ENCODE measurements around the gene SLC38A1.
"Not testable (repeated sequence)": the region's sequence is repeated elsewhere in the genome, so short reads cannot be mapped to it uniquely, and the experiment has no call there.

Gene SLC38A1

DNA sequence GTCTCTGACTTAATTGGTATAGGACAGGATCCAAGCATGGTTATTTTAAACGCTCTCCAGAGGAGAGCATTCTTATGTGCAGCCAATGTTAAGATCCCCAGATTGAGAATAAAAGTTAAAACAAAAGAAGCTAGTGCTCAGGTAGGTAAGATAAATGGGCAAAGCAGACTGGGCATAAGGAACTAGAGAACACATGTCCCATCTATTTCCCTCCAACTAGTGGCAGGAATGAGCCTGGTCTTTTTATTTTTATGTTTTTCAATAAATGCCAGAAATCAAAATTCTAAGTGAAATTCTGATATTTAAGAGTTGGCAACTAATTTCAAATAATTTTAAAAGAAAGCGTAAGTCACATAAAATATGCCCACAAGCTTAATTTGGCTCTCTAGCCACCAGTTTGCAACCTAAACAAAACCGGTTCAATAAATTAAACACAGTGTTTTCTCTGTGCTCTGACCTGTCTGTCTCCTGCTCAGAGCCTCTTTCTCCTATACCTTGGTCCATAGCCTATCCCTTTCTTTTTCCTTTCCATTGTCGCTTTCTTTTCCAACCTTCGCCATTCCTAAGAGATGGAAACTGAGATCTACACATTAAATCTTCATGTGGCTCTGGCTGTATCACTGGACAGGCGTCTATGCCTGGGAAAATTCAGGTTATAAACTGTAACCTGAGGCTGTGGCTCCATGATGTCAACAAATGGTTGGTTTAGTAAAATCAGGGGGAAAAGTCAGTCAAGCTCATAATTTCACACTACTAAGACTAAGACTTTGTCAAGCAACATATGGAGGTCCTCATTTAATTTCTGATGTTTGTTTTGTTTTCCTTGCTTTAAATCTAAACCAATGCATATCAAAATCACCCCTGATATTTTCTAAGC, 5.5 kb downstream of the SLC38A1 start:
- no peak for DNase-seq

DNA sequence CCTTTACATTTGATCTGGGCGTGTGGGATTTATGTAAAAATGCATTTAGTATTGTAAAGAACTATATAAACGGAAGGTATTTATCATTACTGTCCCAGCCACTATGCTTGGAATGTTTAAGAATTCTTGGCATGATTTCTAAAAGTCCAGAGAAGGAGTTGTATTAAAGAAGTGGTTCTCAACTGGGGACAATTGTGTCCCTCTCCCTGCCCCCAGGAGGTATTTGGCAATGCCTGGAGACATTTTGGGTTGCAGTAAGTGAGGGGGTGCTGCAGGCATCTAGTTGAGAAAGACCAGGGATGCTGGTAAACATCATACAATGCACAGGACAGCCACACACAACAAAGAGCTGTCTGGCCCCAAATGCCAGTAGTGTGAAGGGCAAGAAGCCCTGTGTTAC, 7.2 kb downstream of the SLC38A1 start:
- no peak for DNase-seq

GRCh38 chr12:46260913-46261476, 7.8 kb downstream of the SLC38A1 start:
- DNase-seq = no peak

- no peak for DNase-seq
Measured at GRCh38 chr12:46260124-46260912, 8.5 kb downstream of the SLC38A1 start.

DNA sequence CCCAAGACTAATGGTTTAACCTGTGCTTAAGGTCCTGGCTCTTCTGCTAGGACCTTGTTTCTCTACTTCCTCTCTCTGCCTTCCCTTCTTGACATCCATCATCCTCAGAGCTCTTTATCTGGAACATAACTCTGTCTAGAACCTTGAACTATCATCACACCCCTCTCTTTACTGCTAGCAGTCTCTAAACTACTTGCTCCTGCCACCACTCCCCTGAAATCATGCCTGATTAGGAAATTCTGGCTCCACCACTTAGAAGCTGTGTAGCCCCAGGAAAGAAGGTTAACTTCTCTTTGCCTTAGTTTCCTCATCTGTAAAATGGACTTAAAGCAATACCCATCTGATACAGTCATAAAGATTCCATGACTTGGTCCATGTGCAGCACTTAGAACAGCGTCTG, 9.1 kb downstream of the SLC38A1 start:
- DNase-seq = no peak

DNA sequence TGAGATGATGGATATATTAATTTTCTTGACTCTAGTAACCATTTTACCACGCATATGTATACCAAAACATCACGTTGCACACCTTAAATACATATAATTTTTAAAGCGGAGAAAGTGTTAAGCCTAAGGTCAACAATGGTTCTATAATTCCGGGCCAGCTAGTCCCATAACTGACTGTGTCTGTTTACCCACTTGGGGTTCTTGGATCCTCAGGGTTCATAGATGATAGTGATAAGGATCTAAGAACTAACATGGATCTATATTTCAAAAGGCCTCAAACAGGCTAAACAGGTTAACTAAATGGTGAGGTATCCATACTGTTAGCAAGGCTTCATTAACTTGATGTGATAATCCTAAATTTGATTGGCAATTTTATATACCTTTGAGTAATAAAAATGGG, 9.8 kb downstream of the SLC38A1 start:
- no peak for DNase-seq

DNA sequence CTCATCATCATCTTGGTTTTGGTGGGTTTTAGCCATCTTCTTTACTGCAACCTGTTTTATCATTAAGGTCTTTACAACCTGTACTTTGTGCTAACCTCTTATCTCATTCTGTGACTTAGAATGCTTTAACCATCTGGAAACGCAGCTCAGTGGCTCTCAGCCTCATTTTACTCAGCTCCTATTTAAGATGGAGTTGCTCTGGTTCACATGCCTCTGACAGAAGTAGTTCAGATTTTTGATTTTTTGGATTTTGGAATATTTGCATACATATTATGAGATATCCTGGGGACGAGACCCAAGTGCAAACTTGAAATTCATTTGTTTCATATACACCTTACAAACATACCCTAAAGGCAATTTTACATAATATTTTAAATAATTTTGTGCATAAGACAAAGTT, 10.7 kb downstream of the SLC38A1 start:
- no peak for DNase-seq

GRCh38 chr12:46256942-46257341, 11.9 kb downstream of the SLC38A1 start:
- DNase-seq = no peak

DNA sequence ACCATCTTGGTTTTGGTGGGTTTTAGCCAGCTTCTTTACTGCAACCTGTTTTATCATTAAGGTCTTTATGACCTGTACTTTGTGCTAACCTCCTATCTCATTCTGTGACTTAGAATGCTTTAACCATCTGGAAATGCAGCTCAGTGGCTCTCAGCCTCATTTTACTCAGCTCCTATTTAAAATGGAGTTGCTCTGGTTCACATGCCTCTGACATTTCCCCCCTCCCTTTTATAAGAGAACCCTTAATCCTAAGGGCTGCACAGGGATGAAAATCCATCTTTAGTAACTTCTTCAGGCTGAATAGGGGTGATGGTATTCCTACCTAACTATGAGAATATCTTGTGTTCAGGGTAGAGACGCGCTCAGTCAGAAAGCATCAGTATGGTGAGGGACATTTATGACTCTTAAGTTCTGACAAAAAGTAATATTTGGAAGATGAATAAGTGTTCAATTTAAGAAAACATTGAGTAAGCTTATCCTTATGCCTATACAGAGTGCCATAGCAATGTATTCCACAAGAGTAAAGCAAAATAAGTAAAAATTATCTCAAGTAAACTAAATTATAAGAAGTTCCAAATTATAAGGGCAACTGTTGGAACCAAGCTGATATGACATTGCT, 15.2 kb downstream of the SLC38A1 start:
- DNase-seq = no peak

DNA sequence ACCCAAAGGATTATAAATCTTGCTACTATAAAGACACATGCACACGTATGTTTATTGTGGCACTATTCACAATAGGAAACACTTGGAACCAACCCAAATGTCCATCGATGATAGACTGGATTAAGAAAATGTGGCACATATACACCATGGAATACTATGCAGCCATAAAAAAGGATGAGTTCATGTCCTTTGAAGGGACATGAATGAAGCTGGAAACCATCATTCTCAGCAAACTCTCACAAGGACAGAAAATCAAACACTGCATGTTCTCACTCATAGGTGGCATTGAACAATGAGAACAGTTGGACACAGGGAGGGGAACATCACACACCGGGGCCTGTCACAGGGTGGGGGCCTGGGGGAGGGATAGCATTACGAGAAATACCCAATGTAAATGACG, 16.8 kb downstream of the SLC38A1 start:
- not testable (repeated sequence) for DNase-seq

DNA sequence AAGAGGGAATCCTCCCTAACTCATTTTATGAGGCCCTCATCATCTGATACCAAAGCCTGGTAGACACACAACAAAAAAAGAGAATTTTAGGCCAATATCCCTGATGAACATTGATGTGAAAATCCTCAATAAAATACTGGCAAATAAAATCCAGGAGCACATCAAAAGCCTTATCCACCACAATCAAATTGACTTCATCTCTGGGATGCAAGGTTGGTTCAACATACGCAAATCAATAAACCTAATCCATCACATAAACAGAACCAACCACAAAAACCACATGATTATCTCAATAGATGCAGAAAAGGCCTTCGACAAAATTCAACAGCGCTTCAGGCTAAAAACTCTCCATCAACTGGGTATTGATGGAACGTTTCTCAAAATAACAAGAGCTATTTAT, 18.9 kb downstream of the SLC38A1 start:
- DNase-seq = not testable (repeated sequence)

GRCh38 chr12:46246021-46246700, 22.7 kb downstream of the SLC38A1 start:
- no peak for DNase-seq

GRCh38 chr12:46244997-46245396, 23.8 kb downstream of the SLC38A1 start:
- DNase-seq = no peak

GRCh38 chr12:46244273-46244915, 24.4 kb downstream of the SLC38A1 start:
- DNase-seq = no peak

DNA sequence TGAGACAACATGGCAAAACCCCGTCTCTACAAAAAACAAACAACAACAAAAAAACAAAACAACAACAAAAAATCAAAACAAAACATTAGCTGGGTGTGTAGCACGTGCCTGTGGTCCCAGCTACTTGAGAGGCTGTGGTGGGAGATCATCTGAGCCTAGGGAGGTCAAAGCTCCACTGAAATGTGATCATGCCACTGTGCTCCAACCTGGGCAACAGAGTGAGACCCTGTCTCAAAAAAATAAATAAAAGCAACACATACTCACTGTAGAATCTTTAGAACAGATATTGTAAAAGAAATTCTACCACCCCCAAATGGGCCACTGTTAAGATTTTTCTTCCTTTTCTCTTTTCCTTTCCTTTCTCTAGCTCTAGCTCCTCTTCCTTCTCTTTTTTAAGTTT, 26.3 kb downstream of the SLC38A1 start:
- DNase-seq = no peak

DNA sequence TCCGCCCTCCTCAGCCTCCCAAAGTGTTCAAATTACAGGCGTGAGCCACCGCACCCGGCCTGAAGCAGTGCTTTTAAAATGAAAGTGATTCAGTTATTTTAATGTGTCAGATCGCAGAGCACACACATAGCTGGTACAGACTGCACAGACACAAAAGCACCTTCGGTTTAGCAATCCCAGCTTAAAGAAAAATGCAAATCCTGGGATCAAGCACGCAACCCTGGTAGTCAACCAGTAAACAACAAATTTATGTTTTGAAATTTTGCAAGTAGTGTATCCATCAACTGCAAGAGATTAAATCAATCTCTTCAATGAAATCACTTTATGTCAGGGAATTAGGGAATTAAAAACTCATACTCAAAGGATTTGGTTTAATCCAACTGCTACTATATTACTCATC, 28.4 kb downstream of the SLC38A1 start:
- no peak for DNase-seq

GRCh38 chr12:46238821-46239220, 30.0 kb downstream of the SLC38A1 start:
- DNase-seq = no peak

- DNase-seq = no peak
Measured at GRCh38 chr12:46237371-46238045, 31.3 kb downstream of the SLC38A1 start.

DNA sequence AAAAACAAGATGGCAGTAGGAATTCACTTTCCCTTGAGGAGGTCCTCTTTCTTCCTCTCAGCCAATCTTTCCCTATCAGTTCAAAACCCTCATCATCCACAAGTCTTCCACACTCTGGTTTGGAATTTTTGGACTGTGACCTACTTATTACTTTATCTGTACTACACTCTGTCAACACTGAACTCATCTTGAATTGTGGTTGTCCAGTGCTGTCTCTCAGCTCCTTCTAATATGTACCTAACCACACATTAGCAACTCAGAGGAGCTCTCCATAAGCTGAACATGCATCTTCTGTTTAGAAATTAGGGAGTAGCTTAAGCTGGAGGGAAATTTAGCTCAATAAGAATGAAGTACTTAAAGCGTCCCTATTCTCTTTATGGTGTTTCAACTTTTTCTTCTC, 34.8 kb downstream of the SLC38A1 start:
- no peak for DNase-seq

- no peak for DNase-seq
Measured at GRCh38 chr12:46233423-46233822, 35.4 kb downstream of the SLC38A1 start.

- DNase-seq = no peak
Measured at GRCh38 chr12:46230983-46231382, 37.9 kb downstream of the SLC38A1 start.

GRCh38 chr12:46230306-46230705, 38.5 kb downstream of the SLC38A1 start:
- no peak for DNase-seq
